Upper lobe of right lung (tissue), 1 donor: ENCODE results near the gene PEX5. TPM values are rescaled to one million over a fixed set of nuclear protein-coding genes. Genes with fewer than 3 reads are reported as not detected.

Experiments used
- ATAC-seq: fragments of 200-7000 bp; cut with Tn5 transposase; one replicate; pipeline ENCODE4 v1.9.1; 2020; ENCODE audit warnings: mild to moderate bottlenecking, moderate library complexity
- DNase-seq: peaks from one replicate; pipeline ENCODE4 v3.0.0-alpha.2; 2020
- H3K27ac ChIP-seq: fragments of 200-600 bp; one replicate; pipeline ENCODE4 v1.8.0; 2022
- H3K27me3 ChIP-seq: fragments of 200-600 bp; one replicate; pipeline ENCODE4 v1.8.0; 2022; ENCODE audit warnings: mild to moderate bottlenecking
- H3K36me3 ChIP-seq: fragments of 200-600 bp; one replicate; pipeline ENCODE4 v1.8.0; 2022
- H3K4me1 ChIP-seq: fragments of 200-600 bp; one replicate; pipeline ENCODE4 v1.8.0; 2022
- H3K4me3 ChIP-seq: fragments of 200-600 bp; one replicate; pipeline ENCODE4 v1.8.0; 2022; ENCODE audit warnings: mild to moderate bottlenecking
- H3K9me3 ChIP-seq: fragments of 200-600 bp; one replicate; pipeline ENCODE4 v1.8.0; 2022
- intact Hi-C: fragments of 100-400 bp; cut with DNase I; formaldehyde crosslinking; loops from one replicate; pipeline ENCODE4 v1.11.0; 2022
- total RNA-seq: library from RNA; stranded (reverse); fragmentation: NEBNext Ultra II Directional; extraction: Animal tissue kit (Norgen Biotek cat#: 25700); gene quantifications from one replicate; pipeline ENCODE4 v1.2.1, GENCODE V29; 2021
- TF ChIP-seq, protein P1 (sequence below): fragments of 200-600 bp; IDR thresholded peaks from one replicate; pipeline ENCODE4 v1.8.0; 2022; ENCODE audit warnings: antibody characterized with exemption
- donor health status: DM: no; HTN: yes; CAD: no; lungs with severe emphysema.

PEX5 gene
- total RNA-seq, 1 donor from 2014 or later, result 46.7 TPM

- no peak for ATAC-seq
- H3K27me3 ChIP-seq, result no peaks in the 10 kb centered on the region
- intact Hi-C loops, result no loop called here
- H3K36me3 ChIP-seq, result peaks cover 23% of the 10 kb centered on the region
- peaks cover 11% of the 10 kb centered on the region for H3K4me1 ChIP-seq
- TF ChIP-seq, protein P1, sequence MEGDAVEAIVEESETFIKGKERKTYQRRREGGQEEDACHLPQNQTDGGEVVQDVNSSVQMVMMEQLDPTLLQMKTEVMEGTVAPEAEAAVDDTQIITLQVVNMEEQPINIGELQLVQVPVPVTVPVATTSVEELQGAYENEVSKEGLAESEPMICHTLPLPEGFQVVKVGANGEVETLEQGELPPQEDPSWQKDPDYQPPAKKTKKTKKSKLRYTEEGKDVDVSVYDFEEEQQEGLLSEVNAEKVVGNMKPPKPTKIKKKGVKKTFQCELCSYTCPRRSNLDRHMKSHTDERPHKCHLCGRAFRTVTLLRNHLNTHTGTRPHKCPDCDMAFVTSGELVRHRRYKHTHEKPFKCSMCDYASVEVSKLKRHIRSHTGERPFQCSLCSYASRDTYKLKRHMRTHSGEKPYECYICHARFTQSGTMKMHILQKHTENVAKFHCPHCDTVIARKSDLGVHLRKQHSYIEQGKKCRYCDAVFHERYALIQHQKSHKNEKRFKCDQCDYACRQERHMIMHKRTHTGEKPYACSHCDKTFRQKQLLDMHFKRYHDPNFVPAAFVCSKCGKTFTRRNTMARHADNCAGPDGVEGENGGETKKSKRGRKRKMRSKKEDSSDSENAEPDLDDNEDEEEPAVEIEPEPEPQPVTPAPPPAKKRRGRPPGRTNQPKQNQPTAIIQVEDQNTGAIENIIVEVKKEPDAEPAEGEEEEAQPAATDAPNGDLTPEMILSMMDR, result no peak
- no peak for DNase-seq
- no peaks in the 10 kb centered on the region for H3K9me3 ChIP-seq
- no peak overlapping the region for H3K27ac ChIP-seq
- H3K4me3 ChIP-seq, result no peak overlapping the region
These were observed 4.2 kb downstream of the PEX5 start for GRCh38 chr12:7193674-7194073.

- Histone ChIP-seq H3K27me3 (no peaks in the 10 kb centered on the region), H3K27ac (no peak overlapping the region), H3K4me3 (no peak overlapping the region), H3K4me1 (no peaks in the 10 kb centered on the region), H3K36me3 (peaks cover 30% of the 10 kb centered on the region), H3K9me3 (no peaks in the 10 kb centered on the region)
- TF ChIP-seq, protein P1, result no peak
- no peak for DNase-seq
- intact Hi-C loops, result no loop called here
- peak; percentile 29 for ATAC-seq
These were observed 8.4 kb downstream of the PEX5 start for GRCh38 chr12:7197841-7198240.

GRCh38 chr12:7203109-7203508 lies 13.6 kb downstream of the PEX5 start:
- Histone ChIP-seq H3K4me3 (no peak overlapping the region), H3K27me3 (no peaks in the 10 kb centered on the region), H3K4me1 (no peaks in the 10 kb centered on the region), H3K27ac (no peak overlapping the region), H3K36me3 (peaks cover 62% of the 10 kb centered on the region), H3K9me3 (no peaks in the 10 kb centered on the region)
- TF ChIP-seq, protein P1, result no peak
- ATAC-seq (no peak), DNase-seq (no peak)
- intact Hi-C loops, result no loop called here

- TF ChIP-seq, protein P1, result no peak
- DNase-seq (no peak), ATAC-seq (no peak)
- H3K27ac ChIP-seq, result no peak overlapping the region
- no peaks in the 10 kb centered on the region for H3K4me1 ChIP-seq
- peaks cover 76% of the 10 kb centered on the region for H3K36me3 ChIP-seq
- no peak overlapping the region for H3K4me3 ChIP-seq
- H3K27me3 ChIP-seq, result no peaks in the 10 kb centered on the region
- intact Hi-C loops, result no loop called here
- H3K9me3 ChIP-seq, result no peaks in the 10 kb centered on the region
These were observed 15.6 kb downstream of the PEX5 start for GRCh38 chr12:7205091-7205490.

DNA sequence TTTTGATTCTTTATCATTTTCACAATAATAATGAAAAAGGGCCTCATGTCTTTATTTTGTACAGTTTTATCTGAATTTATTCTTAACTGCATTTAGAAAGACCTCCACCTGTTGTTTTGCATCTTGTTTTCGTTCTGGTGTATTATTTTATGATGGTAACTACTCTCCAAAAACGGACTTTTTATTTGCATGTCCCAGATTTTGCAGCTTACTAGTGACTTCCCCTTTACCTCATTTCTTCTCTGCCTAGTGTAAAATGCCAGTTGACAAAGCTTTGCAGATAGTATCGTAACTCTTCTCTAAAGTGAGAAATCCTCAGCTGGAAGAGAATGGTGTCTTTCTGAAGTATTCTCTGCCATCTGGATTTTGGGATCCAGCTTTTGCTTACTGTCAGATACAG lies 17.2 kb downstream of the PEX5 start:
- intact Hi-C loops, result no loop called here
- Histone ChIP-seq H3K27me3 (no peaks in the 10 kb centered on the region), H3K9me3 (no peaks in the 10 kb centered on the region), H3K36me3 (peaks cover 85% of the 10 kb centered on the region), H3K4me1 (no peaks in the 10 kb centered on the region), H3K4me3 (no peak overlapping the region), H3K27ac (no peak overlapping the region)
- DNase-seq (no peak), ATAC-seq (no peak)
- TF ChIP-seq, protein P1, result no peak

DNA sequence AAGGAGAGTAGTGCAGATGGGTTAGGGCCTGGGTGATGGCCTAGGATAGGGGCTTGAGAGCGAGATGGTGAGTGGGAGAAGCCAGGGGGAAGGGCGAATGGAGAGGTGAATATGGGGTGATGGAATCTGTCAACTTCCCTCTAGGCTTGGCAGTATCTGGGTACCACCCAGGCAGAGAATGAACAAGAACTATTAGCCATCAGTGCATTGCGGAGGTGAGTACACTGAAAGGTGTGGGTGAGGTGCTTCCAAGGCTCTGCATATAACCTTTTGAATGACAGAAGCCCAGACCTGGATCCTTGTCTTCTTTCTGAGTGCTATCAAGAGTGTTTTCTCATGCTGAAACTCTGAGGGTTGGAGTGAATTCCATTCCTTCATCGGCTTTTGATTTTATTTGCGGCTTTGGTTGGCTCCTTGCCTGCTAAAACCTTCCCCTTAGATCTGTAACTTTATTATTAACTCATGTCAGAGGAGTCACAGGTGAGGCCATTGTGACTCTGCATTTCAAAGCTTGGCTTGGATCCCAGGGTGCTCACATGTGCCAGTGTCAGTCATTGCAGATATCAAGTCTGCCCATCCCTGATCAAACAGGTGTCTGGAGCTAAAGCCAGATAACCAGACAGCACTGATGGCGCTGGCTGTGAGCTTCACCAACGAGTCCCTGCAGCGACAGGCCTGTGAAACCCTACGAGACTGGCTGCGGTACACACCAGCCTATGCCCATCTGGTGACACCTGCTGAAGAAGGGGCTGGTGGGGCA lies 18.6 kb downstream of the PEX5 start:
- Histone ChIP-seq H3K27me3 (no peaks in the 10 kb centered on the region), H3K27ac (no peak overlapping the region), H3K36me3 (peaks cover 73% of the 10 kb centered on the region), H3K4me3 (no peak overlapping the region), H3K9me3 (no peaks in the 10 kb centered on the region), H3K4me1 (no peaks in the 10 kb centered on the region)
- DNase-seq (no peak), ATAC-seq (no peak)
- TF ChIP-seq, protein P1, result no peak
- intact Hi-C loops, result no loop called here
